Activated T-helper 17 cell treated with anti-CD3 and anti-CD28 coated beads, Interleukin-2, amount 50 U/mL, for 72 hours (primary cell): ENCODE data around the gene GALNTL6. TPM values are rescaled to one million over a fixed set of nuclear protein-coding genes. Genes with fewer than 3 reads are reported as not detected.
"Not testable (repeated sequence)": the region's sequence is repeated elsewhere in the genome, so short reads cannot be mapped to it uniquely, and the experiment has no call there.

Experiments used
- ATAC-seq: fragments of 150-1000 bp; cut with Tn5 transposase; replicated peaks from 2 replicates; pipeline ENCODE4 v1.10.0; 2021; ENCODE audit warnings: mild to moderate bottlenecking, moderate library complexity
- H3K27ac Mint-ChIP-seq: one replicate; pipeline ENCODE4 v1.8.0; 2022; ENCODE audit warnings: mixed read lengths
- H3K27me3 Mint-ChIP-seq: one replicate; pipeline ENCODE4 v1.8.0; 2022; ENCODE audit warnings: mixed read lengths
- H3K36me3 Mint-ChIP-seq: one replicate; pipeline ENCODE4 v1.8.0; 2022; ENCODE audit warnings: low read depth, mild to moderate bottlenecking, mixed read lengths
- H3K4me1 Mint-ChIP-seq: one replicate; pipeline ENCODE4 v1.8.0; 2022; ENCODE audit warnings: mixed read lengths
- H3K4me3 Mint-ChIP-seq: one replicate; pipeline ENCODE4 v1.8.0; 2022; ENCODE audit warnings: mild to moderate bottlenecking, mixed read lengths
- H3K9me3 Mint-ChIP-seq: one replicate; pipeline ENCODE4 v1.8.0; 2022; ENCODE audit warnings: mixed read lengths
- total RNA-seq, 2 donors: library from RNA; stranded (reverse); gene quantifications; one replicate each; pipeline ENCODE4 v1.2.3, GENCODE V29; 2022

The GALNTL6 gene
- total RNA-seq, 2 donors from 2014 or later: not detected

DNA sequence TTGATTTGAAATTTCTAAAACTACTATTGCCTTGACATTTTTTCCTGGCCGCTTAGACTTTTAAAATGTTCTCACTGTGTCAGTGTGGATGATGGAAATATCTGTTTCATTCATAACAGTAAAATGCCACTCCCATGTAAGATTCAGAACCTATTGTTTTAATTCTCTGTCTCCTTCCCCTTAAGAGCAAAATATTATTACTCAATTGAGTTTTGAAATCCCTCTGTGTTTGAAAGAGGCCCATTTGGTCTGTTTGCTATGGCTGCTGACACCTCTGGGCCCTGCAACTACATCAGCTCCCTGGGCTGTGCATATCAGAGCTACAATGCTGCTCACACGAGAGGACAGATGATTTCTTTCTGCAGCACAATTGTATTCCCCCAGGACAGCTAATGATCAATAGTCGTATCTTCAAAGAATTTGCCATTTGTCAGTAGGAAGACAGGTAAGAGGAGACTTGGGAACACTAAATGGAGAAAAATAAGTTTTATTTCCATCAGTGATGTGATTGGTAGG lies 967.4 kb downstream of the GALNTL6 start:
- H3K4me1 Mint-ChIP-seq: no peaks in the 10 kb centered on the region
- no peak for ATAC-seq
- no peak overlapping the region for H3K4me3 Mint-ChIP-seq
- H3K27me3 Mint-ChIP-seq: no peaks in the 10 kb centered on the region
- H3K27ac Mint-ChIP-seq: no peak overlapping the region
- no peaks in the 10 kb centered on the region for H3K36me3 Mint-ChIP-seq
- no peaks in the 10 kb centered on the region for H3K9me3 Mint-ChIP-seq

- H3K9me3 Mint-ChIP-seq: no peaks in the 10 kb centered on the region
- H3K4me1 Mint-ChIP-seq: no peaks in the 10 kb centered on the region
- no peaks in the 10 kb centered on the region for H3K27me3 Mint-ChIP-seq
- no peak overlapping the region for H3K27ac Mint-ChIP-seq
- no peak overlapping the region for H3K4me3 Mint-ChIP-seq
- H3K36me3 Mint-ChIP-seq: no peaks in the 10 kb centered on the region
- ATAC-seq: no peak
Measured at GRCh38 chr4:172785613-172786012, 972.4 kb downstream of the GALNTL6 start.

DNA sequence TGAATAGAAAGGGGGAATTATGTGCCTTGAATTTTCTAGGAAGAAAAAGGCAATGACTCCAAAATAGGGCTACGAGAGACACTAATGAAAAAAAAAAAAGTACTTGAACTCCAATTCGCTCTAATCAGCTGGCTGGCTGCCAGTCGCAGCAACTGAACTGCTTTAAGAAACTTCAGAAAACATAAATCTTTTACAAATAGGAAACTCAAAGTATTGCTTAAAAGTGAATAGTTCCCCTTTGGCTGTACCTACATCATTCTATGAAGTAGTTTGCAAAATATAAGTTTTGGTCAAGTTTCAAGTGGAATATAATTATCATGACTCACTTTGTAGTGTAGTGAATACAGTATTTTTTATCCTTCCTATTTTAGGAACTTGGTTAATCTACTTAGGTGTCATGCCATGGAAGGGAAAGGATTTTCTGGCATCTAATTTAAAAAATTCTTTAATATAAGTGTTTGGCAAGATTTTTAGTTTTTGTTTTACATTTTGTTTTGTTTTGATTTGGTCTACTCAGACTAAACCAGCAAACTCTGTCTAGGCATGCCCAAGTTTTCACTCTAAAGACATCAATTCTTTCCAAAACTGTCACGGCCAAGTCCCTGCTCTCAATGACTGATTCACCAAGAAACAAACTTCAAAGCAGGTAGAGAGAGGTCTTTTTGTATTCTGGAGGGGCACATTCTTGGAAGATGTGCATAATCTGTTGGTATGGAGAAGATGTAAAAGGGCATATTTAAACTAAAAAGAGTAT lies 973.0 kb downstream of the GALNTL6 start:
- H3K27ac Mint-ChIP-seq: no peak overlapping the region
- no peak for ATAC-seq
- no peaks in the 10 kb centered on the region for H3K27me3 Mint-ChIP-seq
- no peaks in the 10 kb centered on the region for H3K36me3 Mint-ChIP-seq
- no peaks in the 10 kb centered on the region for H3K4me1 Mint-ChIP-seq
- no peak overlapping the region for H3K4me3 Mint-ChIP-seq
- H3K9me3 Mint-ChIP-seq: no peaks in the 10 kb centered on the region

- ATAC-seq: no peak
- Mint-ChIP-seq H3K4me1 (no peaks in the 10 kb centered on the region), H3K27ac (no peak overlapping the region), H3K9me3 (no peaks in the 10 kb centered on the region), H3K27me3 (no peaks in the 10 kb centered on the region), H3K4me3 (no peak overlapping the region), H3K36me3 (no peaks in the 10 kb centered on the region)
Measured at GRCh38 chr4:172787111-172787510, 973.9 kb downstream of the GALNTL6 start.

GRCh38 chr4:172791841-172792240 lies 978.6 kb downstream of the GALNTL6 start:
- no peaks in the 10 kb centered on the region for H3K4me1 Mint-ChIP-seq
- H3K9me3 Mint-ChIP-seq: no peaks in the 10 kb centered on the region
- no peak overlapping the region for H3K4me3 Mint-ChIP-seq
- H3K27me3 Mint-ChIP-seq: no peaks in the 10 kb centered on the region
- no peak for ATAC-seq
- no peaks in the 10 kb centered on the region for H3K36me3 Mint-ChIP-seq
- H3K27ac Mint-ChIP-seq: no peak overlapping the region

GRCh38 chr4:172793565-172794306 lies 980.5 kb downstream of the GALNTL6 start:
- no peaks in the 10 kb centered on the region for H3K27me3 Mint-ChIP-seq
- H3K4me1 Mint-ChIP-seq: no peaks in the 10 kb centered on the region
- H3K36me3 Mint-ChIP-seq: no peaks in the 10 kb centered on the region
- H3K4me3 Mint-ChIP-seq: no peak overlapping the region
- no peaks in the 10 kb centered on the region for H3K9me3 Mint-ChIP-seq
- H3K27ac Mint-ChIP-seq: no peak overlapping the region
- no peak for ATAC-seq

GRCh38 chr4:172794307-172794703 lies 981.1 kb downstream of the GALNTL6 start:
- Mint-ChIP-seq H3K27ac (no peak overlapping the region), H3K9me3 (no peaks in the 10 kb centered on the region), H3K4me3 (no peak overlapping the region), H3K4me1 (no peaks in the 10 kb centered on the region), H3K36me3 (no peaks in the 10 kb centered on the region), H3K27me3 (peaks cover 4% of the 10 kb centered on the region)
- no peak for ATAC-seq

DNA sequence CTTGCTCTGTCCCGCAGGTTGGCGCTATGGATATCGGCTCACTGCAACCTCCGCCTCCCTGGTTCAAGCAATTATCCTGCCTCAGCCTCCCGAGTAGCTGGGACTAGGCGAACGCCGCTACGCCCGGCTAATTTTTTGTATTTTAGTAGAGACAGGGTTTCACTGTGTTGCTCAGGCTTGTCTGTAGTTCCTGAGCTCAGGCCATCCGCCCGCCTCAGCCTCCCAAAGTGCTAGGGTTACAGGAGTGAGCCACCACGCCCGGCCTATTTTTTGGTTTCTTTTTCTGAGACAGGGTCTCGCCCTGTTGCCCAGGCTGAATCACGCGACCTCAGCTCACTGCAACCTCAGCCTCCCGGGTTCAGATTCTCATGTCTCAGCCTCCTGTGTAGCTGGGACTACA lies 984.1 kb downstream of the GALNTL6 start:
- H3K27me3 Mint-ChIP-seq, H3K36me3 Mint-ChIP-seq, ATAC-seq: not testable (repeated sequence)

GRCh38 chr4:172802032-172802431 lies 988.8 kb downstream of the GALNTL6 start:
- no peaks in the 10 kb centered on the region for H3K9me3 Mint-ChIP-seq
- ATAC-seq: no peak

More for the DNA sequence above, 984.1 kb downstream of the GALNTL6 start:
- H3K9me3 Mint-ChIP-seq, H3K27ac Mint-ChIP-seq, H3K4me1 Mint-ChIP-seq, H3K4me3 Mint-ChIP-seq: not testable (repeated sequence)

GRCh38 chr4:172806841-172807240 lies 993.6 kb downstream of the GALNTL6 start:
- no peaks in the 10 kb centered on the region for H3K9me3 Mint-ChIP-seq
- no peak overlapping the region for H3K4me3 Mint-ChIP-seq
- H3K27me3 Mint-ChIP-seq: peaks cover 3% of the 10 kb centered on the region
- ATAC-seq: no peak
- H3K36me3 Mint-ChIP-seq: no peaks in the 10 kb centered on the region
- no peak overlapping the region for H3K27ac Mint-ChIP-seq
- no peaks in the 10 kb centered on the region for H3K4me1 Mint-ChIP-seq

More at GRCh38 chr4:172802032-172802431, 988.8 kb downstream of the GALNTL6 start:
- H3K36me3 Mint-ChIP-seq: no peaks in the 10 kb centered on the region
- H3K27me3 Mint-ChIP-seq: peaks cover 4% of the 10 kb centered on the region
- no peak overlapping the region for H3K4me3 Mint-ChIP-seq
- H3K27ac Mint-ChIP-seq: no peak overlapping the region
- no peaks in the 10 kb centered on the region for H3K4me1 Mint-ChIP-seq

DNA sequence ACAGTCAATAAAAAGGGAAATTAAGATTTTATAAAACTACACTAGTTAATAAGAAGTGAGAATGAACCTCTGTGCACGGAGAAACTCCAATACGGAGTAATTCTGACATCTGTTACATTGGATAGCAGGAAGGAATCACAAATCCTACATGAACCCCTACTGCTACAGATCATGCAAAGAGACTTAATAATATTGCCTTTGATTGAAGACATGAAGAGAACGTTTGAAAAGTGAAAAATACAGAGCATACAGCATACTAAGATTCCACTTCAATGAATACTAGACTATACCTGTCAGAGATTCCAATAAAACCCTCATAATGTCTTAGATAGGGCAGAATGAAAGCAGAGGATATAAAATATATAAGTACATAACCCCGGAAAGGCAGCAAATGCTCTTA lies 995.0 kb downstream of the GALNTL6 start:
- H3K36me3 Mint-ChIP-seq: no peaks in the 10 kb centered on the region

GRCh38 chr4:172809319-172809718 lies 996.1 kb downstream of the GALNTL6 start:
- Mint-ChIP-seq H3K9me3 (no peaks in the 10 kb centered on the region), H3K27ac (no peak overlapping the region), H3K36me3 (no peaks in the 10 kb centered on the region), H3K4me1 (no peaks in the 10 kb centered on the region), H3K27me3 (peaks cover 3% of the 10 kb centered on the region), H3K4me3 (no peak overlapping the region)
- ATAC-seq: no peak

More for the DNA sequence above, 995.0 kb downstream of the GALNTL6 start:
- Mint-ChIP-seq H3K4me3 (no peak overlapping the region), H3K4me1 (no peaks in the 10 kb centered on the region), H3K27me3 (peaks cover 3% of the 10 kb centered on the region), H3K27ac (no peak overlapping the region), H3K9me3 (no peaks in the 10 kb centered on the region)
- ATAC-seq: no peak

GRCh38 chr4:172813359-172813923 lies 1000.2 kb downstream of the GALNTL6 start:
- H3K4me1 Mint-ChIP-seq: no peaks in the 10 kb centered on the region
- H3K36me3 Mint-ChIP-seq: no peaks in the 10 kb centered on the region
- no peaks in the 10 kb centered on the region for H3K27me3 Mint-ChIP-seq
- H3K9me3 Mint-ChIP-seq: no peaks in the 10 kb centered on the region
- H3K4me3 Mint-ChIP-seq: no peak overlapping the region
- no peak for ATAC-seq
- no peak overlapping the region for H3K27ac Mint-ChIP-seq

- H3K27me3 Mint-ChIP-seq: peaks cover under 1% of the 10 kb centered on the region
- H3K4me3 Mint-ChIP-seq: no peak overlapping the region
- no peaks in the 10 kb centered on the region for H3K4me1 Mint-ChIP-seq
- no peak for ATAC-seq
- H3K9me3 Mint-ChIP-seq: no peaks in the 10 kb centered on the region
- H3K36me3 Mint-ChIP-seq: no peaks in the 10 kb centered on the region
- no peak overlapping the region for H3K27ac Mint-ChIP-seq
Measured at GRCh38 chr4:172815499-172816164, 1002.4 kb downstream of the GALNTL6 start.
